Neural progenitor cell (in vitro differentiated cells): ENCODE measurements around the gene PLCH2. TPM values are rescaled to one million over a fixed set of nuclear protein-coding genes. Genes with fewer than 3 reads are reported as not detected.
A peak's percentile ranks its signal among the peaks of the same experiment; 100 is the strongest.

Source experiments
- DNase-seq: peaks from one replicate; pipeline ENCODE4 v3.0.0-alpha.2; 2016; ENCODE audit warnings: low spot score
- H2AFZ ChIP-seq: fragments of 200-600 bp; sonication (generic); replicated peaks from 2 replicates; pipeline ENCODE4 v1.6.1; 2016; ENCODE audit warnings: antibody characterized with exemption
- H3F3A ChIP-seq: fragments of 200-600 bp; sonication (generic); 2 replicates; pipeline ENCODE4 v1.6.1; 2016; ENCODE audit warnings: antibody characterized with exemption, low read depth
- H3K27ac ChIP-seq: fragments of 200-600 bp; sonication (generic); 2 replicates; pipeline ENCODE4 v1.5.1; 2016; ENCODE audit warnings: mild to moderate bottlenecking
- H3K27me3 ChIP-seq: fragments of 200-600 bp; sonication (generic); 2 replicates; pipeline ENCODE4 v1.6.1; 2016; ENCODE audit warnings: mild to moderate bottlenecking, moderate library complexity
- H3K36me3 ChIP-seq: fragments of 200-600 bp; sonication (generic); 2 replicates; pipeline ENCODE4 v1.5.1; 2016
- H3K4me1 ChIP-seq: fragments of 200-600 bp; sonication (generic); 2 replicates; pipeline ENCODE4 v1.6.1; 2016; ENCODE audit warnings: mixed run types
- H3K4me2 ChIP-seq: fragments of 200-600 bp; sonication (generic); 2 replicates; pipeline ENCODE4 v1.6.1; 2016
- H3K4me3 ChIP-seq: fragments of 200-600 bp; sonication (generic); 2 replicates; pipeline ENCODE4 v1.5.1; 2016
- H3K79me2 ChIP-seq: fragments of 200-600 bp; sonication (generic); 2 replicates; pipeline ENCODE4 v1.6.1; 2016; ENCODE audit warnings: low read depth
- H3K9ac ChIP-seq: fragments of 200-600 bp; sonication (generic); 2 replicates; pipeline ENCODE4 v1.6.1; 2016
- H3K9me3 ChIP-seq: fragments of 200-600 bp; sonication (generic); 2 replicates; pipeline ENCODE4 v1.5.1; 2016; ENCODE audit warnings: low read depth
- H4K20me1 ChIP-seq: fragments of 200-600 bp; sonication (generic); 2 replicates; pipeline ENCODE4 v1.6.1; 2016; ENCODE audit warnings: low read depth
- H3K27ac Mint-ChIP-seq: 3 replicates; pipeline ENCODE4 v1.8.0; 2021; ENCODE audit warnings: mixed read lengths
- H3K27me3 Mint-ChIP-seq: 2 replicates; pipeline ENCODE4 v1.8.0; 2022; ENCODE audit warnings: low read depth, mild to moderate bottlenecking, inconsistent platforms, moderate library complexity, mixed read lengths; ENCODE audit not compliant: insufficient read depth
- H3K36me3 Mint-ChIP-seq: 3 replicates; pipeline ENCODE4 v1.8.0; 2021; ENCODE audit warnings: mixed read lengths
- H3K4me1 Mint-ChIP-seq: 3 replicates; pipeline ENCODE4 v1.8.0; 2021; ENCODE audit warnings: mixed read lengths
- H3K4me3 Mint-ChIP-seq: 3 replicates; pipeline ENCODE4 v1.8.0; 2021; ENCODE audit warnings: mild to moderate bottlenecking, moderate library complexity, mixed read lengths
- H3K9me3 Mint-ChIP-seq: 3 replicates; pipeline ENCODE4 v1.8.0; 2020; ENCODE audit warnings: mixed read lengths
- CTCF ChIP-seq: fragments of 200-600 bp; sonication (generic); IDR thresholded peaks from 2 replicates; pipeline ENCODE4 v1.5.1; 2017; ENCODE audit warnings: antibody characterized with exemption, mild to moderate bottlenecking
- EZH2 ChIP-seq: fragments of 200-600 bp; sonication (generic); IDR thresholded peaks from 2 replicates; pipeline ENCODE4 v1.6.1; 2017; ENCODE audit warnings: antibody characterized with exemption, mild to moderate bottlenecking, moderate library complexity
- EZH2phosphoT487 ChIP-seq: fragments of 200-600 bp; sonication (generic); IDR thresholded peaks from 2 replicates; pipeline ENCODE4 v1.6.1; 2017; ENCODE audit warnings: antibody characterized with exemption
- total RNA-seq: library from RNA; depleted of rRNA; stranded (reverse); fragments of >200 nt; gene quantifications from 2 replicates; pipeline ENCODE4 v1.2.3, GENCODE V29; 2015; ENCODE audit warnings: low replicate concordance

The PLCH2 gene
- total RNA-seq, 1 donor from 2014 or later: 0.54 TPM

GRCh38 chr1:2448098-2448445 lies 28.0 kb upstream of the PLCH2 start:
- no peaks in the 10 kb centered on the region for H3K9me3 Mint-ChIP-seq
- H3K27ac ChIP-seq: no peak overlapping the region

GRCh38 chr1:2449636-2450454 lies 26.2 kb upstream of the PLCH2 start:
- Histone ChIP-seq H3F3A (peaks cover 22% of the 10 kb centered on the region), H4K20me1 (no peaks in the 10 kb centered on the region), H3K9me3 (no peaks in the 10 kb centered on the region), H3K36me3 (no peaks in the 10 kb centered on the region), H3K4me3 (no peak overlapping the region), H3K79me2 (no peaks in the 10 kb centered on the region), H2AFZ (no peak overlapping the region), H3K4me1 (peaks cover 58% of the 10 kb centered on the region), H3K9ac (no peak overlapping the region), H3K27me3 (peaks cover 3% of the 10 kb centered on the region), H3K27ac (no peak overlapping the region), H3K4me2 (no peak overlapping the region)
- no peak for DNase-seq
- H3K27ac Mint-ChIP-seq: no peak overlapping the region
- TF ChIP-seq EZH2phosphoT487: no peak
- no peak for TF ChIP-seq CTCF
- no peak for TF ChIP-seq EZH2
- H3K36me3 Mint-ChIP-seq: no peaks in the 10 kb centered on the region
- H3K4me1 Mint-ChIP-seq: peaks cover 31% of the 10 kb centered on the region
- peaks cover 11% of the 10 kb centered on the region for H3K27me3 Mint-ChIP-seq
- H3K4me3 Mint-ChIP-seq: no peak overlapping the region
- no peaks in the 10 kb centered on the region for H3K9me3 Mint-ChIP-seq

More at GRCh38 chr1:2448098-2448445, 28.0 kb upstream of the PLCH2 start:
- no peak overlapping the region for H3K9ac ChIP-seq
- H3K27me3 ChIP-seq: peaks cover 21% of the 10 kb centered on the region
- H3K4me3 ChIP-seq: no peak overlapping the region
- H3K4me2 ChIP-seq: peak overlapping the region; percentile 53
- H3F3A ChIP-seq: peaks cover 29% of the 10 kb centered on the region
- no peaks in the 10 kb centered on the region for H3K36me3 ChIP-seq
- TF ChIP-seq EZH2phosphoT487: no peak
- TF ChIP-seq CTCF: no peak
- no peak for TF ChIP-seq EZH2
- H3K79me2 ChIP-seq: no peaks in the 10 kb centered on the region
- H3K9me3 ChIP-seq: no peaks in the 10 kb centered on the region
- no peak for DNase-seq
- no peaks in the 10 kb centered on the region for H3K36me3 Mint-ChIP-seq
- peaks cover 30% of the 10 kb centered on the region for H3K4me1 Mint-ChIP-seq
- H2AFZ ChIP-seq: no peak overlapping the region
- peaks cover 14% of the 10 kb centered on the region for H3K27me3 Mint-ChIP-seq
- no peaks in the 10 kb centered on the region for H4K20me1 ChIP-seq
- H3K4me3 Mint-ChIP-seq: peak overlapping the region; percentile 39
- H3K27ac Mint-ChIP-seq: peak overlapping the region; percentile 83
- H3K4me1 ChIP-seq: peaks cover 70% of the 10 kb centered on the region

- H3K27me3 Mint-ChIP-seq: peaks cover 7% of the 10 kb centered on the region
- H3K36me3 ChIP-seq: no peaks in the 10 kb centered on the region
- H2AFZ ChIP-seq: no peak overlapping the region
Measured at GRCh38 chr1:2451741-2452140, 24.3 kb upstream of the PLCH2 start.

More at GRCh38 chr1:2451741-2452140, 24.3 kb upstream of the PLCH2 start:
- H3K79me2 ChIP-seq: no peaks in the 10 kb centered on the region
- no peaks in the 10 kb centered on the region for H4K20me1 ChIP-seq
- Mint-ChIP-seq H3K9me3 (no peaks in the 10 kb centered on the region), H3K4me3 (no peak overlapping the region), H3K4me1 (peaks cover 24% of the 10 kb centered on the region), H3K27ac (no peak overlapping the region), H3K36me3 (no peaks in the 10 kb centered on the region)
- H3K27ac ChIP-seq: no peak overlapping the region
- TF ChIP-seq EZH2 (no peak), CTCF (no peak), EZH2phosphoT487 (no peak)
- no peak overlapping the region for H3K9ac ChIP-seq
- no peak overlapping the region for H3K4me3 ChIP-seq
- DNase-seq: no peak
- peaks cover 40% of the 10 kb centered on the region for H3K4me1 ChIP-seq
- no peaks in the 10 kb centered on the region for H3K9me3 ChIP-seq
- H3F3A ChIP-seq: peaks cover 7% of the 10 kb centered on the region
- no peak overlapping the region for H3K4me2 ChIP-seq
- H3K27me3 ChIP-seq: no peaks in the 10 kb centered on the region
